Gastrocnemius medialis (tissue), 4 donors: ENCODE measurements around the gene TNS1. TPM values are rescaled to one million over a fixed set of nuclear protein-coding genes. Genes with fewer than 3 reads are reported as not detected.

ENCODE experiments used
- ATAC-seq, 2 donors: fragments of 150-250 bp; one replicate each; pipeline ENCODE4 v1.9.1; 2016
- DNase-seq, 2 donors: peaks; one replicate each; pipeline ENCODE4 v3.0.0-alpha.2; 2019
- H3K27ac ChIP-seq, 4 donors: fragments of 200-600 bp; sonication (generic); 1 replicate in 1 of 4; 2 replicates in 3 of 4; pipeline ENCODE4 v1.5.1; 2016 to 2018; ENCODE audit warnings: mild to moderate bottlenecking in 2 of 4, moderate library complexity in 1 of 4
- H3K27me3 ChIP-seq, 3 donors: fragments of 200-600 bp; sonication (generic) in 2 of 3; 1 replicate in 1 of 3; 2 replicates in 2 of 3; pipeline versions ENCODE4 v1.5.1 to v1.6.0; 2016 to 2019; ENCODE audit warnings: mild to moderate bottlenecking in 1 of 3, moderate library complexity in 1 of 3
- H3K36me3 ChIP-seq, 2 donors: fragments of 200-600 bp; sonication (generic) in 1 of 2; one replicate each; pipeline ENCODE4 v1.5.1; 2017 to 2018
- H3K4me1 ChIP-seq, 2 donors: fragments of 200-600 bp; sonication (generic) in 1 of 2; one replicate each; pipeline ENCODE4 v1.5.1; 2016 to 2017; ENCODE audit warnings: mild to moderate bottlenecking in 2 of 2
- H3K4me3 ChIP-seq, 4 donors: fragments of 200-600 bp; sonication (generic) in 3 of 4; 1 replicate in 1 of 4; 2 replicates in 3 of 4; pipeline ENCODE4 v1.5.1; 2016 to 2019; ENCODE audit warnings: mild to moderate bottlenecking in 2 of 4
- H3K9me3 ChIP-seq, 3 donors: fragments of 200-600 bp; sonication (generic) in 2 of 3; 1 replicate in 1 of 3; 2 replicates in 2 of 3; pipeline ENCODE4 v1.5.1; 2016 to 2019
- CTCF ChIP-seq, 5 experiments: fragments of 450-650 bp in 3 of 5; fragments of 200-600 bp in 2 of 5; sonication (generic) in 2 of 5; IDR thresholded peaks in 4 of 5; conservative IDR thresholded peaks in 1 of 5; 1 replicate in 4 of 5; 2 replicates in 1 of 5; pipeline ENCODE4 v1.5.1; 2016 to 2019; ENCODE audit warnings: antibody characterized with exemption in 5 of 5, mild to moderate bottlenecking in 3 of 5, moderate library complexity in 3 of 5
- POLR2A ChIP-seq, 2 donors: fragments of 450-650 bp; IDR thresholded peaks; one replicate each; pipeline ENCODE4 v1.6.1; 2017; ENCODE audit warnings: antibody characterized with exemption in 2 of 2, mild to moderate bottlenecking in 2 of 2, moderate library complexity in 2 of 2
- in situ Hi-C, 4 donors: fragments of 200-750 bp; cut with MboI; loops; one replicate each; pipeline versions ENCODE4 v1.15.0 to v1.8.0; 2017; ENCODE audit warnings: low sequenced_read_pairs in 4 of 4
- intact Hi-C: fragments of 100-400 bp; cut with DNase I; formaldehyde crosslinking; loops from one replicate; pipeline ENCODE4 v1.15.1; 2023; ENCODE audit warnings: low total_unique reads
- total RNA-seq, 4 donors: library from RNA; depleted of rRNA; stranded (reverse); fragments of >200 nt; gene quantifications; one replicate each; pipeline versions ENCODE4 v1.1.0 to v1.2.3, GENCODE V29; 2016

Gene TNS1
- total RNA-seq, 4 donors from 2014 or later, result 407 to 670 (median 484) TPM

- peak overlapping the region; percentile 87 to 94 (median 92) for H3K27ac ChIP-seq
- no peaks in the 10 kb centered on the region for H3K36me3 ChIP-seq
- in situ Hi-C loops, result no loop called here
- TF ChIP-seq CTCF (IDR thresholded peaks at IDR 0.05 in 4 of 5, conservative IDR thresholded peaks at IDR 0.05 in 1 of 5) (no peak), POLR2A (IDR thresholded peaks at IDR 0.05) (no peak)
- intact Hi-C loops, result no loop called here
- peaks cover 93 to 99% of the 10 kb centered on the region in 2 donors for H3K4me1 ChIP-seq
- ATAC-seq, result no peak
- no peaks in the 10 kb centered on the region for H3K9me3 ChIP-seq
- DNase-seq, result no peak
- H3K4me3 ChIP-seq, result no peak overlapping the region
- no peaks in the 10 kb centered on the region for H3K27me3 ChIP-seq
These were observed 87.1 kb downstream of the TNS1 start for GRCh38 chr2:217915706-217916105.

- no peak overlapping the region for H3K4me3 ChIP-seq
- ATAC-seq, result no peak
- H3K27ac ChIP-seq, result peak overlapping the region; percentile 87 to 94 (median 92)
- TF ChIP-seq POLR2A (IDR thresholded peaks at IDR 0.05) (peak in 1 of 2 donors; percentile 3), CTCF (IDR thresholded peaks at IDR 0.05 in 4 of 5, conservative IDR thresholded peaks at IDR 0.05 in 1 of 5) (no peak)
- H3K9me3 ChIP-seq, result no peaks in the 10 kb centered on the region
- H3K27me3 ChIP-seq, result no peaks in the 10 kb centered on the region
- intact Hi-C loops (no loop called here), in situ Hi-C loops (no loop called here)
- peaks cover 93 to 99% of the 10 kb centered on the region in 2 donors for H3K4me1 ChIP-seq
- no peaks in the 10 kb centered on the region for H3K36me3 ChIP-seq
- no peak for DNase-seq
These were observed 87.9 kb downstream of the TNS1 start for GRCh38 chr2:217914878-217915277.

GRCh38 chr2:217914078-217914477 is 88.7 kb downstream of the TNS1 start:
- TF ChIP-seq POLR2A (IDR thresholded peaks at IDR 0.05), result no peak
- TF ChIP-seq CTCF (IDR thresholded peaks at IDR 0.05 in 4 of 5, conservative IDR thresholded peaks at IDR 0.05 in 1 of 5), result no peak
- H3K36me3 ChIP-seq, result no peaks in the 10 kb centered on the region
- ATAC-seq, result no peak
- peak overlapping the region; percentile 87 to 94 (median 92) for H3K27ac ChIP-seq
- in situ Hi-C loops, result no loop called here
- H3K4me1 ChIP-seq, result peaks cover 93 to 99% of the 10 kb centered on the region in 2 donors
- intact Hi-C loops, result no loop called here
- H3K4me3 ChIP-seq, result no peak overlapping the region
- no peak for DNase-seq
- no peaks in the 10 kb centered on the region for H3K27me3 ChIP-seq
- no peaks in the 10 kb centered on the region for H3K9me3 ChIP-seq

GRCh38 chr2:217913436-217913835 is 89.4 kb downstream of the TNS1 start:
- no peaks in the 10 kb centered on the region for H3K27me3 ChIP-seq
- intact Hi-C loops, result no loop called here
- peak overlapping the region in 1 of 4 donors; percentile 19 for H3K4me3 ChIP-seq
- H3K9me3 ChIP-seq, result no peaks in the 10 kb centered on the region
- ATAC-seq, result no peak
- in situ Hi-C loops, result no loop called here
- peaks cover 97 to 98% of the 10 kb centered on the region in 2 donors for H3K4me1 ChIP-seq
- DNase-seq, result no peak
- no peaks in the 10 kb centered on the region for H3K36me3 ChIP-seq
- TF ChIP-seq POLR2A (IDR thresholded peaks at IDR 0.05) (no peak), CTCF (IDR thresholded peaks at IDR 0.05 in 4 of 5, conservative IDR thresholded peaks at IDR 0.05 in 1 of 5) (no peak)
- H3K27ac ChIP-seq, result peak overlapping the region; percentile 87 to 94 (median 92)
